ENCODE measurements around the gene RAB14. TPM values are rescaled to one million over a fixed set of nuclear protein-coding genes. Genes with fewer than 3 reads are reported as not detected.

Gene RAB14
- total RNA-seq, 6 experiments from 2014 or later = 80.3 to 91.4 (median 85.8) TPM

DNA sequence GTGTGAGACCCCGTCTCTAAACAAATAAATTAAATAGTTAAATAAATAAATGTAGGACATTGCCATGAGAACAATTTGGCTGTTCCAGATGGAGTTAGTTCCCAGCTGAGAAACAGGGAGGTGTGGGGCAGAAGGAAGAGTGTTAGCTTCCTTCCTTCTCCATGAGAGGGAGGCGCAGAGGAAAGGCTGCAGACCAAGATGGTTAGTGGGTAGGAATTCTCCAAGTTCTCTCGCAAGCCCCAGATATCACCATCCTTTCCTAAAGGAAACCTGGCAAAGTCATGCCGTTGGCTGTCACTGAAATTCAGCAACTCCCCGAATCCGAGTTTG lies 33.1 kb upstream of the RAB14 start:
- Mint-ChIP-seq H3K4me1 (ENCODE audit: low read depth) (peaks cover 47% of the 10 kb centered on the region), H3K4me3 (peak overlapping the region; percentile 68; the same call in 1 of the 2 replicates), H3K9me3 (no peaks in the 10 kb centered on the region), H3K36me3 (ENCODE audit: low read depth) (peaks cover under 1% of the 10 kb centered on the region; the same call in 1 of the 2 replicates), H3K27ac (peak overlapping the region; percentile 99), H3K27me3 (ENCODE audit: insufficient read depth) (no peaks in the 10 kb centered on the region)
- TF ChIP-seq, protein P1, sequence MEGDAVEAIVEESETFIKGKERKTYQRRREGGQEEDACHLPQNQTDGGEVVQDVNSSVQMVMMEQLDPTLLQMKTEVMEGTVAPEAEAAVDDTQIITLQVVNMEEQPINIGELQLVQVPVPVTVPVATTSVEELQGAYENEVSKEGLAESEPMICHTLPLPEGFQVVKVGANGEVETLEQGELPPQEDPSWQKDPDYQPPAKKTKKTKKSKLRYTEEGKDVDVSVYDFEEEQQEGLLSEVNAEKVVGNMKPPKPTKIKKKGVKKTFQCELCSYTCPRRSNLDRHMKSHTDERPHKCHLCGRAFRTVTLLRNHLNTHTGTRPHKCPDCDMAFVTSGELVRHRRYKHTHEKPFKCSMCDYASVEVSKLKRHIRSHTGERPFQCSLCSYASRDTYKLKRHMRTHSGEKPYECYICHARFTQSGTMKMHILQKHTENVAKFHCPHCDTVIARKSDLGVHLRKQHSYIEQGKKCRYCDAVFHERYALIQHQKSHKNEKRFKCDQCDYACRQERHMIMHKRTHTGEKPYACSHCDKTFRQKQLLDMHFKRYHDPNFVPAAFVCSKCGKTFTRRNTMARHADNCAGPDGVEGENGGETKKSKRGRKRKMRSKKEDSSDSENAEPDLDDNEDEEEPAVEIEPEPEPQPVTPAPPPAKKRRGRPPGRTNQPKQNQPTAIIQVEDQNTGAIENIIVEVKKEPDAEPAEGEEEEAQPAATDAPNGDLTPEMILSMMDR (IDR thresholded peaks at IDR 0.05) = no peak
- DNase-seq = no peak

DNA sequence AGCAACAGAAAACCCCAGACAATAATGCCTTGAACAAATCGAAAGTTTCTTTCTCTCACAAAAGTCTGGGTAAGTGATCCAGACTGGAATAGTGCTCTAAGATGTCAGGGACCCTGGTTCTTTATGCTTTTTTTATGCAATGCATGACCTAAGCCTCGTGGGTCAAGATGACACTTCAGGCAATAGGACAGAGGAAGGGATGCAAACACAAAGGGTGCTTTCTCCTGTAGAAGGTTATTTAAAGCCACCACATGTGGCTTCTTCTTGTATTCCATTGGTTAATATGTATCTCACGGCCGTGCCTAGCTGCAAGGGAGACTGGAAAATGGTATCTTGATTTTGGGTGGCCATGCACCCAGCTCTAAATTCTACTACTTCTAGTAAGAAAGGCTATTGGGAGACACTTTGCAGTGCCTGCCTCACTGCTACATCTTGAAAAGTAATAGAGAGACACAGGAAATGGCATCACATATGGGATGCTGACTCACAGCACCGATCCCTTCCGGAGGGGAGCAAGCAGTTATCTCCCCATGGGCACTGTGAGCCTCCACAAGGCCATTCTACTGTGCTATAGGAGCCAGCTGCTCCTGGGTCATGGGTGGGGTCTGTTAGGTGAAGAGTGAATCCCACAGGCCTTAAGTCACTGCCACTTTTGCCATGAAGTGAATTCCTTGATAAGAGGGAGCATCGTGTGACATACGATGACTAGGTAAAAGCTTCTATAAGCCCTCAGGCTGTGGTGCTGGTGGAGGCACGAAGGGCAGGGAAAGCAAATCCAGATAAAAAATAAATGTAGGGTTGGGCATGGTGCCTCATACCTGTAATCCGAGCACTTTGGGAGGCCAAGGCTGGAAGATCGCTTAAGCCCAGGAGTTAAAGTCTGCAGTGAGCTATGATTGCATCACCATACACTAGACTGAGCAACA lies 32.5 kb upstream of the RAB14 start:
- Mint-ChIP-seq H3K36me3 (ENCODE audit: low read depth) (no peaks in the 10 kb centered on the region), H3K27me3 (ENCODE audit: insufficient read depth) (no peaks in the 10 kb centered on the region), H3K27ac (peak overlapping the region; percentile 99), H3K4me1 (ENCODE audit: low read depth) (peaks cover 41% of the 10 kb centered on the region), H3K4me3 (peak overlapping the region; percentile 68), H3K9me3 (no peaks in the 10 kb centered on the region)
- peak; percentile 60 for DNase-seq
- TF ChIP-seq, protein P1 (IDR thresholded peaks at IDR 0.05) = no peak

GRCh38 chr9:121232251-121232650 lies 30.6 kb upstream of the RAB14 start:
- Mint-ChIP-seq H3K27me3 (ENCODE audit: insufficient read depth) (no peaks in the 10 kb centered on the region), H3K36me3 (ENCODE audit: low read depth) (no peaks in the 10 kb centered on the region), H3K4me3 (no peak overlapping the region), H3K27ac (no peak overlapping the region; the same call in 1 of the 2 replicates), H3K4me1 (ENCODE audit: low read depth) (peaks cover 38% of the 10 kb centered on the region), H3K9me3 (no peaks in the 10 kb centered on the region)
- TF ChIP-seq, protein P1 (IDR thresholded peaks at IDR 0.05) = no peak
- DNase-seq = no peak

GRCh38 chr9:121230256-121230655 lies 28.6 kb upstream of the RAB14 start:
- DNase-seq = no peak
- no peaks in the 10 kb centered on the region for H3K36me3 Mint-ChIP-seq (ENCODE audit: low read depth)
- no peak overlapping the region for H3K27ac Mint-ChIP-seq
- H3K4me3 Mint-ChIP-seq = no peak overlapping the region
- no peaks in the 10 kb centered on the region for H3K9me3 Mint-ChIP-seq
- TF ChIP-seq, protein P1 (IDR thresholded peaks at IDR 0.05) = no peak
- H3K27me3 Mint-ChIP-seq (ENCODE audit: insufficient read depth) = no peaks in the 10 kb centered on the region
- H3K4me1 Mint-ChIP-seq (ENCODE audit: low read depth) = peaks cover 54% of the 10 kb centered on the region

DNA sequence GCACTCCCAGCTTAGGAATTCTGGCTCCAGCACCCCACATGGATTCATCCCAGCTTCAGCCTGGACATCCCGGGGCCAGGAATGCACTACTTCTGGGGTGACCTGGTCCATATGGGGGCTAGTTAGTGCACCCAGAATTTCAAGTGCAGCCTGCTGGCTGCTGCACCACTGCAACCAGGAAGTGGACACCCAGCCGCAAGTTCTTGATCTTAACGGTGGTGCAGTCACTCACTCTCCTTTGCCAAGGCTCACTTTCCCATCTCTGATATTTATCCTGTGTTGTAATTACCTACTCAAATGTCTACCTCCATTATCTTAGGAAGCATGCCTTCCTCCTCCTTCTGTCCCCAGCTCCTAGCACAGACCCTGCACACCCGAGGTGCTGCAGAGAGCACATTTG lies 26.2 kb upstream of the RAB14 start:
- Mint-ChIP-seq H3K27me3 (ENCODE audit: insufficient read depth) (no peaks in the 10 kb centered on the region), H3K4me3 (no peak overlapping the region), H3K4me1 (ENCODE audit: low read depth) (peaks cover 40% of the 10 kb centered on the region), H3K9me3 (no peaks in the 10 kb centered on the region), H3K27ac (no peak overlapping the region), H3K36me3 (ENCODE audit: low read depth) (no peaks in the 10 kb centered on the region)
- no peak for DNase-seq
- TF ChIP-seq, protein P1 (IDR thresholded peaks at IDR 0.05) = no peak
